Measurements from ENCODE around the gene PARVA.

GRCh38 chr11:12478743-12479142, 101.4 kb downstream of the PARVA start:
- TF ChIP-seq CTCF (conservative IDR thresholded peaks at IDR 0.05) (no peak), EZH2 (IDR thresholded peaks at IDR 0.05; ENCODE audit: low read depth) (no peak)
